Kidney (tissue), 14 donors: ENCODE results near the gene LCE4A. TPM values are rescaled to one million over a fixed set of nuclear protein-coding genes. Genes with fewer than 3 reads are reported as not detected.

Source experiments
- DNase-seq, 5 donors: peaks; one replicate each; pipeline ENCODE4 v3.0.0-alpha.2; 2013 to 2020
- FAIRE-seq: peaks from 2 replicates; lab custom pipeline; 2012; peaks lifted over from hg19 to GRCh38; lab: Jason Lieb, UNC
- H3K27ac ChIP-seq, 2 donors: one replicate each; pipeline ENCODE4 v1.7.0; 2013; ENCODE audit warnings: low read depth in 2 of 2, low read length in 2 of 2, inconsistent platforms in 1 of 2
- H3K27me3 ChIP-seq: one replicate; pipeline ENCODE4 v1.7.1; 2013; ENCODE audit warnings: low read length, inconsistent platforms; ENCODE audit not compliant: control insufficient read depth, insufficient read depth
- H3K36me3 ChIP-seq, 3 donors: one replicate each; pipeline versions ENCODE4 v1.7.0 to v1.7.1; 2013; ENCODE audit warnings: low read length in 3 of 3, control low read depth in 1 of 3, inconsistent platforms in 1 of 3; ENCODE audit not compliant: insufficient read depth in 3 of 3, control insufficient read depth in 2 of 3
- H3K4me1 ChIP-seq, 3 donors: one replicate each; pipeline versions ENCODE4 v1.7.0 to v1.7.1; 2013; ENCODE audit warnings: low read length in 3 of 3, inconsistent platforms in 1 of 3, low read depth in 1 of 3; ENCODE audit not compliant: control insufficient read depth in 2 of 3, insufficient read depth in 2 of 3
- H3K4me3 ChIP-seq, 3 donors: one replicate each; pipeline versions ENCODE4 v1.7.0 to v1.8.1; 2013; ENCODE audit warnings: low read length in 3 of 3, control low read depth in 1 of 3, inconsistent platforms in 1 of 3
- H3K9ac ChIP-seq, 3 donors: one replicate each; pipeline versions ENCODE4 v1.7.0 to v1.7.1; 2013; ENCODE audit warnings: low read length in 3 of 3, control low read depth in 1 of 3, inconsistent platforms in 1 of 3
- H3K9me3 ChIP-seq, 3 donors: one replicate each; pipeline versions ENCODE4 v1.7.0 to v1.7.1; 2013; ENCODE audit warnings: low read length in 3 of 3, control low read depth in 1 of 3, inconsistent platforms in 1 of 3; ENCODE audit not compliant: control insufficient read depth in 2 of 3, insufficient read depth in 1 of 3
- CTCF ChIP-seq: IDR thresholded peaks from 3 replicates; pipeline ENCODE4 v1.5.1; 2012; ENCODE audit warnings: mild to moderate bottlenecking, moderate library complexity, borderline replicate concordance; ENCODE audit not compliant: insufficient read depth; ENCODE audit errors: extremely low read depth
- intact Hi-C: fragments of 100-400 bp; cut with DNase I; formaldehyde crosslinking; loops from one replicate; pipeline ENCODE4 v1.11.1; 2022
- polyA plus RNA-seq: library from polyadenylated mRNA; stranded (reverse); fragments of 350-450 nt; fragmentation: Illumina TruSeq; extraction: RNeasy Lipid Tissue Mini Kit (QIAGEN cat#74804); gene quantifications from one replicate; pipeline ENCODE4 v1.2.3, GENCODE V29; 2014; ENCODE audit warnings: low read depth, low replicate concordance; ENCODE audit not compliant: insufficient read depth
- total RNA-seq: library from RNA; stranded (reverse); fragmentation: NEBNext Ultra II Directional; extraction: Animal tissue kit (Norgen Biotek cat#: 25700); gene quantifications from one replicate; pipeline ENCODE4 v1.2.1, GENCODE V29; 2021
- donor health status: control.
- donor health status: control.
- donor health status: control.
- donor health status: control.
- donor health status: control.
- donor health status: DM: yes; HTN: yes; CAD: no.
- donor health status: Normal renal cell carcinoma (clear cell type).

LCE4A gene
- total and polyA plus RNA-seq, 2 donors from 2014 or later, result not detected

DNA sequence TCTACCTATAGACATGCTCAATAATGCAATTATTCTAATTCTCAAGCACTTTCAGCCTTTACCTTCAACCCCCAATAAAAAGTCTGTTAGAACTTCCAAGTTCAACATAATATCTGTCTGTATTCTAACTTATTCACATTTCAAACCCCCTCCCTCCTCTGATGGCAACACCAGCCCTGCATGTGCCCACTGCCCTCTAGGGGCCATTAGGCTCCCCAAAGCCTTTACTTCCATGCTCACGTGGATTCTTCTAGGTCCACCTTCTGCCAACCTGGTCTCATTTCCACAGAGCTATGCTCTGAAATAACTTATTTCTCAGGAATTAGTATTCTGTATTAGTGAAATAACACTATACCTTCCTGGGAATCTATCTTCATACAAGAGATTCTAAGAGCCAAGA is 27.7 kb downstream of the LCE4A start:
- Histone ChIP-seq H3K36me3 (no peaks in the 10 kb centered on the region), H3K9me3 (no peaks in the 10 kb centered on the region), H3K4me1 (no peaks in the 10 kb centered on the region), H3K27ac (no peak overlapping the region), H3K27me3 (no peaks in the 10 kb centered on the region), H3K9ac (no peak overlapping the region), H3K4me3 (no peak overlapping the region)
- FAIRE-seq (no peak), DNase-seq (no peak)
- intact Hi-C loops, result no loop called here
- peak; percentile 46 for TF ChIP-seq CTCF

GRCh38 chr1:152737997-152738396 is 30.0 kb downstream of the LCE4A start:
- TF ChIP-seq CTCF, result no peak
- no peaks in the 10 kb centered on the region for H3K4me1 ChIP-seq
- no peak overlapping the region for H3K9ac ChIP-seq
- no peak overlapping the region for H3K4me3 ChIP-seq
- H3K27ac ChIP-seq, result no peak overlapping the region
- DNase-seq (no peak), FAIRE-seq (no peak)
- H3K9me3 ChIP-seq, result no peaks in the 10 kb centered on the region
- intact Hi-C loops, result no loop called here
- H3K36me3 ChIP-seq, result no peaks in the 10 kb centered on the region
- H3K27me3 ChIP-seq, result no peaks in the 10 kb centered on the region

DNA sequence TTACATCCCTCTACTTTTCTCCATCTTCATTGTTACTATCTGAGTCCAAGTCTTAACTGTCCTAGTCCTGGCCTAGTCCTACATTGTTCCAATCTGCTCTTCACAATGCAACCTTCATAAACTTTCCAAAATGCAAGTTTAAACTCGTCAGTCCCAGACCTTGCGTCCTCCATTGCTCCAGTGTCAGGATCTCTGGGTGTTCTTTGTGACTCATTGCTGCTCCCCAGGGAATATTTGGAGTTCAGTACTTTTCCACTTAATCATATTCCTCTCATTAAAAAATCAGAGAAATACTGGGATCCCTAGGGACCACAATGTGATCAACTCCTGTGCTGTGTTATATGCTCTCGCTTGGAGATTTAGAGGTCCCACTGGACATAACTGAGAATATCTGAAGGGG is 31.9 kb downstream of the LCE4A start:
- intact Hi-C loops, result no loop called here
- Histone ChIP-seq H3K36me3 (no peaks in the 10 kb centered on the region), H3K9me3 (no peaks in the 10 kb centered on the region), H3K27me3 (no peaks in the 10 kb centered on the region), H3K9ac (no peak overlapping the region), H3K4me1 (no peaks in the 10 kb centered on the region), H3K27ac (no peak overlapping the region), H3K4me3 (no peak overlapping the region)
- DNase-seq (no peak), FAIRE-seq (no peak)
- no peak for TF ChIP-seq CTCF

DNA sequence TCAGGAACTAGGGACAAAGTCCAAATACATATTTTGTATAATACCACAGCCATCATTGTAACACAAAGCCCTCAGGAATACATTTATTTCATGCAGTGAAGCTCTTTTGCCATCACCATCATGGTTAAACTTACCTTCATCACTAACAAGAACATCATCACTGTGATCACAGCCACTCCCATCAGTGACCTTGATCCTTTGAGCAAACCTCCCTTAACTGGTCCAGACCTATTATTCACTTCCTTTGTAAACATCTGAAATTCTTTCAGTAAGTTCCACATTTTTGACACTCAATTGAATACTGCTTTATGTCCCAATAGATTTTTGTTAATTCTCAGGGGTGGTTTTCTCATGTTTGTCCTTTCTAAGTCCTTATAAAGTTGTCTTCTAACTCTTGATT is 33.7 kb downstream of the LCE4A start:
- no peaks in the 10 kb centered on the region for H3K27me3 ChIP-seq
- no peak overlapping the region for H3K4me3 ChIP-seq
- no peak for FAIRE-seq
- intact Hi-C loops, result no loop called here
- no peak overlapping the region for H3K27ac ChIP-seq
- H3K4me1 ChIP-seq, result no peaks in the 10 kb centered on the region
- no peaks in the 10 kb centered on the region for H3K36me3 ChIP-seq
- no peak overlapping the region for H3K9ac ChIP-seq
- TF ChIP-seq CTCF, result no peak
- DNase-seq, result no peak
- no peaks in the 10 kb centered on the region for H3K9me3 ChIP-seq
